HepG2 (cell line): ENCODE data around the gene PSMD9. TPM values are rescaled to one million over a fixed set of nuclear protein-coding genes. Genes with fewer than 3 reads are reported as not detected.

ENCODE experiments used
- ATF5 ChIP-seq: sonication (generic); formaldehyde crosslinking; IDR thresholded peaks from 2 replicates; pipeline ENCODE4 v1.4.0; 2020; ENCODE audit warnings: mild to moderate bottlenecking, low read depth, missing genetic modification reagents
- CBX5 ChIP-seq: sonication (generic); formaldehyde crosslinking; IDR thresholded peaks from 2 replicates; pipeline ENCODE4 v1.4.0; 2020; ENCODE audit warnings: missing genetic modification reagents, borderline replicate concordance
- DZIP1 ChIP-seq: sonication (generic); formaldehyde crosslinking; IDR thresholded peaks from 2 replicates; pipeline ENCODE4 v1.5.0; 2020; ENCODE audit warnings: mild to moderate bottlenecking, missing genetic modification reagents
- FOXO1 ChIP-seq: sonication (generic); formaldehyde crosslinking; IDR thresholded peaks from 2 replicates; pipeline ENCODE4 v1.4.0; 2020; ENCODE audit warnings: missing genetic modification reagents
- GTF3A ChIP-seq: sonication (generic); formaldehyde crosslinking; conservative IDR thresholded peaks from 2 replicates; pipeline ENCODE4 v1.4.0; 2020; ENCODE audit warnings: mild to moderate bottlenecking, missing genetic modification reagents
- HMGXB4 ChIP-seq, 2 experiments: sonication (generic) in 1 of 2; formaldehyde crosslinking in 1 of 2; IDR thresholded peaks; 2 replicates each; pipeline versions ENCODE4 v1.4.0 to v1.6.1; 2018 to 2020; ENCODE audit warnings: missing genetic modification reagents in 2 of 2, borderline replicate concordance in 1 of 2, low read depth in 1 of 2, mild to moderate bottlenecking in 1 of 2, missing biosample characterization in 1 of 2
- IRF2 ChIP-seq: IDR thresholded peaks from 2 replicates; pipeline ENCODE4 v1.6.1; 2018; ENCODE audit warnings: missing genetic modification reagents, missing compliant biosample characterization
- MAFF ChIP-seq: IDR thresholded peaks from 2 replicates; pipeline ENCODE4 v1.6.1; 2011; ENCODE audit warnings: low read depth, low read length, improper control_type of control experiment
- MED8 ChIP-seq: sonication (generic); formaldehyde crosslinking; IDR thresholded peaks from 2 replicates; pipeline ENCODE4 v1.8.1; 2023; ENCODE audit warnings: mild to moderate bottlenecking, missing genetic modification reagents; ENCODE audit not compliant: insufficient replicate concordance
- PITX1 ChIP-seq: sonication (generic); formaldehyde crosslinking; IDR thresholded peaks from 2 replicates; pipeline ENCODE4 v1.5.1; 2020; ENCODE audit warnings: mild to moderate bottlenecking, missing genetic modification reagents
- REXO4 ChIP-seq: sonication (generic); formaldehyde crosslinking; IDR thresholded peaks from 2 replicates; pipeline ENCODE4 v1.8.0; 2022; ENCODE audit warnings: missing genetic modification reagents, mild to moderate bottlenecking, borderline replicate concordance
- SAP130 ChIP-seq: IDR thresholded peaks from 2 replicates; pipeline ENCODE4 v1.6.1; 2016; ENCODE audit warnings: low read depth
- SNRNP70 ChIP-seq: fragments of 200-400 bp; formaldehyde crosslinking; IDR thresholded peaks from 2 replicates; pipeline ENCODE4 v1.6.1; 2017; ENCODE audit warnings: mild to moderate bottlenecking, low read depth, low read length, moderate library complexity
- SOX6 ChIP-seq, 2 experiments: fragments of 450-650 bp in 1 of 2; sonication (generic) in 1 of 2; formaldehyde crosslinking in 1 of 2; IDR thresholded peaks; 2 replicates each; pipeline versions ENCODE4 v1.4.0 to v1.6.1; 2017 to 2020; ENCODE audit warnings: antibody characterized with exemption in 1 of 2, mild to moderate bottlenecking in 1 of 2, missing genetic modification reagents in 1 of 2
- YEATS4 ChIP-seq: sonication (generic); formaldehyde crosslinking; IDR thresholded peaks from 2 replicates; pipeline ENCODE4 v1.4.0; 2020; ENCODE audit warnings: missing genetic modification reagents, borderline replicate concordance
- ZFP36L1 ChIP-seq: sonication (generic); formaldehyde crosslinking; IDR thresholded peaks from 2 replicates; pipeline ENCODE4 v1.8.0; 2022; ENCODE audit warnings: mild to moderate bottlenecking, missing genetic modification reagents, moderate library complexity
- ZGPAT ChIP-seq: IDR thresholded peaks from 2 replicates; pipeline ENCODE4 v1.6.1; 2016; ENCODE audit warnings: mild to moderate bottlenecking
- ZNF10 ChIP-seq: sonication (generic); formaldehyde crosslinking; IDR thresholded peaks from 2 replicates; pipeline ENCODE4 v1.4.0; 2020; ENCODE audit warnings: mild to moderate bottlenecking, low read depth, missing genetic modification reagents, borderline replicate concordance
- ZNF468 ChIP-seq: sonication (generic); formaldehyde crosslinking; IDR thresholded peaks from 2 replicates; pipeline ENCODE4 v1.8.0; 2022; ENCODE audit warnings: mild to moderate bottlenecking, moderate library complexity, missing genetic modification reagents
- ZNF616 ChIP-seq: sonication (generic); formaldehyde crosslinking; IDR thresholded peaks from 2 replicates; pipeline ENCODE4 v1.5.0; 2020; ENCODE audit warnings: low read depth, mild to moderate bottlenecking, missing genetic modification reagents
- ZNF703 ChIP-seq: sonication (generic); formaldehyde crosslinking; IDR thresholded peaks from 2 replicates; pipeline ENCODE4 v1.5.1; 2020; ENCODE audit warnings: missing genetic modification reagents, mild to moderate bottlenecking, moderate library complexity, borderline replicate concordance
- polyA plus RNA-seq, 8 experiments: library from polyadenylated mRNA; depleted of rRNA in 3 of 8; stranded (reverse) in 7 of 8; unstranded in 1 of 8; fragments of >200 nt; fragmentation: Illumina TruSeq in 4 of 8; extraction: Trizol in 4 of 8; gene quantifications; 2 replicates each; pipeline versions ENCODE4 v1.2.1 to v1.2.3, GENCODE V29; 2011 to 2016; ENCODE audit warnings: low read depth in 4 of 8, missing spikeins in 1 of 8, mixed read lengths in 1 of 8; ENCODE audit not compliant: insufficient read depth in 1 of 8
- total RNA-seq, 5 experiments: library from RNA; depleted of rRNA; stranded (reverse); fragments of >200 nt; fragmentation: Illumina TruSeq; extraction: Trizol; gene quantifications; 2 replicates each; pipeline ENCODE4 v1.2.3, GENCODE V29; 2016; ENCODE audit warnings: low read depth in 1 of 5

Gene PSMD9
- total and polyA plus RNA-seq, 2 of the 13 experiments (the other 11 are each of a cell fraction or from before 2014, with no cell fraction given) = 41.4 to 61.1 TPM

GRCh38 chr12:121857322-121858246 is 31.0 kb upstream of the PSMD9 start (continued):
- TF ChIP-seq DZIP1 (CRISPR knock-in tag) (no peak), HMGXB4 (CRISPR knock-in tag; IDR thresholded peaks at IDR 0.05; ENCODE audit: borderline replicate concordance in 1 of 2, low read depth in 1 of 2) (peak; percentile 26 to 56; a peak in 2 of 4 replicates), REXO4 (CRISPR knock-in tag) (no peak), MED8 (CRISPR knock-in tag) (peak; percentile 60), GTF3A (peak; percentile 76; the same call in 1 of the 2 replicates), IRF2 (CRISPR knock-in tag) (peak; percentile 61; the same call in 1 of the 2 replicates), ATF5 (0 out of 2 replicates have a peak, but pooled peaks have one; percentile 63), YEATS4 (CRISPR knock-in tag) (peak; percentile 74; the same call in 1 of the 2 replicates), FOXO1 (CRISPR knock-in tag) (peak; percentile 65; the same call in 1 of the 2 replicates), SAP130 (CRISPR knock-in tag) (peak; percentile 81), ZNF10 (no peak), ZNF703 (CRISPR knock-in tag) (no peak), CBX5 (CRISPR knock-in tag) (no peak), ZNF616 (CRISPR knock-in tag) (no peak), ZGPAT (CRISPR knock-in tag) (peak; percentile 58), SOX6 (IDR thresholded peaks at IDR 0.05) (no peak), SOX6 (CRISPR knock-in tag; IDR thresholded peaks at IDR 0.05) (peak; percentile 73; the same call in 1 of the 2 replicates), MAFF (peak; percentile 94), ZFP36L1 (peak; percentile 68; the same call in 1 of the 2 replicates), SNRNP70 (no peak), PITX1 (0 out of 2 replicates have a peak, but pooled peaks have one; percentile 54), ZNF468 (CRISPR knock-in tag) (no peak)
